PFSK-1 (cell line): ENCODE data around the gene DAPK1.

Source experiments
- POLR2AphosphoS5 ChIP-seq: IDR thresholded peaks from 2 replicates; pipeline ENCODE4 v1.6.1; 2012; ENCODE audit warnings: low read depth, mild to moderate bottlenecking, control low read depth, low read length, moderate library complexity
- REST ChIP-seq, 2 experiments: IDR thresholded peaks; 2 replicates each; pipeline versions ENCODE4 v1.6.1 to v1.8.0; 2011 to 2012; ENCODE audit warnings: low read depth in 2 of 2, low read length in 2 of 2, control low read depth in 1 of 2, inconsistent platforms in 1 of 2, mild to moderate bottlenecking in 1 of 2, moderate library complexity in 1 of 2; ENCODE audit not compliant: insufficient read depth in 1 of 2
- SIN3A ChIP-seq: IDR thresholded peaks from 2 replicates; pipeline ENCODE4 v1.6.1; 2012; ENCODE audit warnings: mild to moderate bottlenecking, low read length, moderate library complexity, borderline replicate concordance; ENCODE audit not compliant: insufficient read depth

- TF ChIP-seq POLR2AphosphoS5 (no peak), REST (IDR thresholded peaks at IDR 0.05; ENCODE audit: insufficient read depth in 1 of 2, low read depth in 2 of 2, low read length in 2 of 2) (no peak), SIN3A (no peak)
Observed at GRCh38 chr9:87490907-87491306, 6.8 kb upstream of the DAPK1 start.
